Suppressor macrophage treated with lipopolysaccharide for 4 hours (primary cell): ENCODE measurements around the gene CC2D2A.
A peak's percentile ranks its signal among the peaks of the same experiment; 100 is the strongest.

Experiments used
- DNase-seq: peaks from one replicate; pipeline ENCODE4 v3.0.0-alpha.2; 2020

The CC2D2A gene

GRCh38 chr4:15469402-15470127 is at the start of gene CC2D2A:
CC2D2A (plus strand) TSS chr4:15469882; CDS start chr4:15475933, 6,051 bp downstream.
- peak; percentile 10 for DNase-seq

- DNase-seq, result no peak
Measured at GRCh38 chr4:15420642-15421041, 49.0 kb upstream of the CC2D2A start.

GRCh38 chr4:15423285-15423711 is 46.4 kb upstream of the CC2D2A start:
- DNase-seq, result no peak

GRCh38 chr4:15425520-15425919 is 44.2 kb upstream of the CC2D2A start:
- DNase-seq, result no peak

DNA sequence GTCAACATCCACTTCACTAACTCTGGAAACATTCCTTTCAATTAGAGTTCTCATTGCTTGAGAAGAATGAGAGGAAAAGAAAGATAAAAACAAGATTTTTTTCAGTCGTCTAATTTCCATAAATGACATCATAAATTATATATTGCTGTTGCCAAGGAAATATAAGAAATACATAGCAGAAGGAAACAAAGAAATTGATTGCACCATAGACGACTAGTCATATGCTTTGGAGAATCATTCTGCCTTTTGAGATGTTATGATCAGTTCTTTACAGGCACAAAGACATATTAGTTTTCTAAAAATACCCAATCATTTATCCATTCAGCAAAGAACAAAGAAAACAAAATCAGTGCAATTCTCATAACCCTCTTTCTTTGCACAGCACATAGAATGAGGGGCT is 42.5 kb upstream of the CC2D2A start:
- peak; percentile 33 for DNase-seq

DNA sequence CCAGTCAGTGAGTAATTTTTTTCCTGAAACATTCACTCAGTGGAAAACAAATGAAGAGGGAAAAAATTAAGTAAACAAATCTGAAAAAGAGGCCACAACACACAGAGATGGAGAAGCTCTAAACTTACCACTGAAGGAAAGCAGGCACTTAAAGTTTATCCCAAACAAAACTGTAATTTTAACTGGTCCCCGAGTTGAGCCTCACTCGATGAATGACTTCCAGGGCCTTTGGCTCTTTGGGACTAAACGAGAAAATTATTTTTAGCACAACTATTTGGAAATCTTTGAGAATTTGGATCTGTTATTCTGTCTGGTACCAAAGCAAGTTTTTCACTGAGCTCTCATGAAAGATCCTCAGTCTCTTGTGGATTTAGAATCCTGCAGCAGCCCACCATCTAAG is 42.0 kb upstream of the CC2D2A start, which contains the start of gene C1QTNF7:
Gene C1QTNF7, plus strand, starts transcription at position 333 of the 400 bp plus-strand sequence. CDS start 7,711 bp downstream, outside the sequence.
- DNase-seq, result no peak

- DNase-seq, result no peak
Measured at GRCh38 chr4:15428611-15429010, 41.1 kb upstream of the CC2D2A start.

GRCh38 chr4:15434091-15434490 is 35.6 kb upstream of the CC2D2A start:
- peak; percentile 24 for DNase-seq

- no peak for DNase-seq
Measured at GRCh38 chr4:15434676-15435075, 35.0 kb upstream of the CC2D2A start.

GRCh38 chr4:15436513-15436912 is 33.2 kb upstream of the CC2D2A start:
- DNase-seq, result no peak

DNA sequence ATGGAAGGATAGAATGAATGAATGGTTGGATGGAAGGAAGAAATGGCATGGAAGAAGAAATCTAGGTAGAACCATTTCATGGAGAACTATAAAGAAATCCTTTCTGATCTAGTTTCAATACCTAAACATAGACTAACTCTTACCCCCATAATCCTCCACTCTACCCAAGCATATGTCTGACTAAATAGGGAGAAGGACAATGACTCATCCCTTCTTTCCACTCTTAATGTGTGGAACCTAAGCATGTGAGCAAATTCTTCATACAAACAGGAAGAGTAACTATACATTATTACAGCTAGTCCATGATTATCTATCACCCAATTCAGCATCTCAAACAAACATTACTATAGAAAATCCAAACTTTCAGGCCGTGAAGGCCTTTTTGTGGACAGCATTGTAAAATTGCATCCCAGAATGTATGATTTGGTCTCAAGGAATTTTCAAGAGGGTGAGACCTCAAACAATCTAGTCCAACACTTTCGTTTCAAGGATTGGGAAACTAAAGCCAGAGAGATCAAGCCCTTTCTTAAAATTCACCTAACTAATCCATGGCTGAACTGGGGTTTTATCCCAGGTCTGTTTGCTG is 30.6 kb upstream of the CC2D2A start:
- peak; percentile 51 for DNase-seq

GRCh38 chr4:15443371-15444160 is 26.1 kb upstream of the CC2D2A start:
- DNase-seq, result no peak

DNA sequence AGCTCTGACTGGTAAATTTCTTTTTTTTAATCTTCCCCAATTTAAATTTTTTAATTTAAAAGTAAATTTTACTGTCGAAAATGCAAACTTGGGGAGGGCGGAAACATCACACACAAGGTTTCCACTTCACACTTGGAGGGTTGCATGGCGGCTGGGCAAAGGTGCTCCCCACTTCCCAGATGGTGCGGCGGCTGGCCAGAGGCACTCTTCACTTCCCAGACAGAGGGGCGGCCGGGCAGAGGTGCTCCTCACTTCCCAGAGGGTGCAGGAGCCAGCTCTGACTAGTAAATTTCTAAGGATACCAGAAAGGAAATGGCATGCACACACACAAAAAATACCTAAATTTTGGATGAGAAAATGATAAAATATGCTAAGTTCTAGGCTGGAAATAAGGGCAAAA is 25.4 kb upstream of the CC2D2A start:
- DNase-seq, result no peak

GRCh38 chr4:15444879-15445547 is 24.7 kb upstream of the CC2D2A start:
- no peak for DNase-seq

DNA sequence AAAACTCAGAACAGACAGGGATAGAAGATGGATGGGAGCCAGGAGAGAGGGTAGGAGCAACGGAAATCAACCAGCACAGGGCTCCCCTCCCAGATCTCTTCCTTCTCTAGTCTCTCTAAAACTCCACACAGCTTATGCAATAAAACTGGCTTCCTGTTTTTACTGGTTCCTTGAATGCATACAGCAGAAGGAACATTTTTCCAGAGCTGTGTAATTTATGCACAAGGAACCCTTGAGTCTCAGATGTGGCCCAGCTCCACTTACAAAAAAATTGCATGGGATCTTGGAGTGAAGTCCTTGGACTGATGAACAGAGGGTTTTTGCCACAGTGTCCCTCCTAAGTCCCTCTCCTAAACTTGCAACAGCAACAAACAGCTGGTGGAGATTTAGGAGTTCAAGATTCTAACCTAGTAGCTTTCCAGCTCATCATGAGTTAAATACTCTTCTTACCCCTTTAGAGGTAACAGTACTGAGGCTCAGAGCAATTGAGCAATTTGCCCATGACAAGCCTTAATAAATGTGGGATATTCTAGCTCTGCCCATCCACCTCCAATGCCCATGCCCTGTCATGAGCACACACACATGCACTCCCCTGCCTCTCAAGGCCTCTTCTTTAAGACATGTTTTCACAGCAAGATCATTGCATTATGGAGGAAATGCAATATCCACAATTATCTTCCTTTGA is 18.4 kb upstream of the CC2D2A start:
- peak; percentile 66 for DNase-seq

DNA sequence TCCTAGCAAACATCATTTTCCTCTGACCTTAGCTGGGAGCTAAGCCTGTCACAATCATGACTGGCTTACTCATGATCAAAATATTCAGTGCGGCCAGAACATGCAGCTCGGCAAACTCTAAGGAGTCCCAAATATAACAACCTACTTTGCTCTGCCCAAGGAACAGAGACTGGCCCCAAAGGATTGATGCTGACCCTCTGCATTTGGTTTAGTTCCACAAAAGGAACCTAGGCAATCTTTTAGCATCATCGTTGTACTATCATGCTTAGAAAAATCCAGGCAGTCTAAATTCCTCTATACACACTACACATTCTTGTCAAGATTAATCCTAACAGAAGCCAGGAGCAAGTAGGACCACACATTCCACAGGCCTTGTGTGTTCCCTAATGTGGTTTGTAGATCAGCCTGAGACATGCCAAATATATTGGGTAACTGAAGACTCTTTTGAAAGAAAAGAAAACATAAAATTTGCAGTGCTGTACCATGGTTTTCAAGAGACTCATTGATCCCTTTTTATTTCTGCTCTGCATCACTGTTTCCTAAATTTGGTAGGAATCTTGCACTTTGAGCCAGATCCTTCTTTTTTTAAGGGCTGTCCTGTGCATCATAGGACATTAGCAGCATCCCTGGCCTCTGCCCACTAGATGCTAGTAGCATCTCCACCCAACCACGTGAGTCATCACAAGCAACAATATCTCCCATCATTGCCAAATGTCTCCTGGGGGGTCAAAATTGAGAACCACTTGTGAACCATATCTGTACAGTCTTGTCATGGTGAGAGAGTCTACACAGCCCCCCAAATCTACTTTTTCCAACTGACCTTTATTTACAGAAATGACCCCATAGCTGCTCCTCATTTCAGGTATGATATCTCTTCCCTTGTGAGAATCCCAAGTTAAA is 17.6 kb upstream of the CC2D2A start:
- DNase-seq, result no peak

- peak; percentile 22 for DNase-seq
Measured at GRCh38 chr4:15455290-15455689, 14.4 kb upstream of the CC2D2A start.

GRCh38 chr4:15457406-15458201 is 12.1 kb upstream of the CC2D2A start:
- peak; percentile 64 for DNase-seq

DNA sequence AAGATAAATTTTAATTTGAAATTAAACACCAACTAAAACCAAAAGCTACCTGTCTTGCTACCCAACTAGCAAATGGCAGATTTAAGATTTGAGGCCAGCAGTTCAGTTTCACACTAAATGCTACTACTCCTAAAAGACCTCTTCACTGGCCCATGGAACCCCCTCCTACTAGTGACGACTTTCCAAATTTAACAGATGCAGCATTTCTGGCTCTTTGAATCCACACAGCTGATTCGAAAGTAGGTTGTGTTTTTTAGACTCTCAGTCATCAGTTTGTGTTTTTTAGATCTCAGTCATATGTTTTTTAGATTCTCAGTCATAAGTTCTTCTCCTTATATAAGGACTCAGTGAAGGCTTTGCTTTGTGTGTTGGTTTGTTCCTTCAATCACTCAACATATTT is 11.1 kb upstream of the CC2D2A start:
- DNase-seq, result no peak

DNA sequence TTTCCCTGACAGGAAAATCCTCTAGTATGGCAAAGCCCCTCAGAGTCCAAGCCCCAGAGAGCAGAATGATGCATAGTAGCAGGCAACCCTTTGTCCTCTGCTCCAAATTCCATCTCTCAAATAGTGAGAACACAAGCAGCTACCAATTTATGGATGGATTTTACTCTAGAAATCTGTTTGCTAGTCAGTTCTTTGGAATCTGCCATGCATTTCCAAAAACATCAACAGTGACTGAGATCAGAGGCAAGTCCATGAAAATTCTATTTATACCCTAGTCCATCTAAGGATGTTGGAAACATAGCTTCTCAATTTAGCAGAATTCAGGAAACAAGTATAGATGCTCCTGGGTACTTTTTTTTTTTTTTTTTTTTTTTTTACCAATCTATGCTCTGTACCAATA is 10.0 kb upstream of the CC2D2A start:
- DNase-seq, result no peak

DNA sequence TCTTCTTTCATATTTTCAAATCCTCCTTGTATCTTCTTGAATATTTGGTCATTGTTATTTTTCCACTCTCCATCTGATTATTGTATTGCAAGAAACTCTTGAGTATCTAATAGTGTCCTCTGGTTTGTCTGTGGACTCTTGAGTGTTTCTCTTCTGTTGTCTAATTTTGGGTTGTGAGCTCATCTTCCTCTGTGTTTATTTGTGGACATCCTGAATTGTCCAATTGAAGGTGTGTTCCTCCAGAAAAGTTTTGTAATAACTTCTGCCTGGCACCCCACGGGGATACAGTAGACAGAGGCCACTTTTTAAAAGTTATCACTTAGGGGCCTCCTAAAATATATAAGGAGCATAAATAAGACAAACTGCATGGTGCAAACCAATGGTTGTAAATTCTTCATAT is 3.1 kb upstream of the CC2D2A start:
- no peak for DNase-seq
